GM21786 (cell line): Measurements from ENCODE around the gene RNF223.
"Not testable (repeated sequence)": the region's sequence is repeated elsewhere in the genome, so short reads cannot be mapped to it uniquely, and the experiment has no call there.

Experiments
- ATAC-seq: cut with Tn5 transposase; IDR thresholded peaks from one replicate; pipeline ENCODE4 v1.9.1; 2021; ENCODE audit not compliant: unreplicated experiment

Gene RNF223

DNA sequence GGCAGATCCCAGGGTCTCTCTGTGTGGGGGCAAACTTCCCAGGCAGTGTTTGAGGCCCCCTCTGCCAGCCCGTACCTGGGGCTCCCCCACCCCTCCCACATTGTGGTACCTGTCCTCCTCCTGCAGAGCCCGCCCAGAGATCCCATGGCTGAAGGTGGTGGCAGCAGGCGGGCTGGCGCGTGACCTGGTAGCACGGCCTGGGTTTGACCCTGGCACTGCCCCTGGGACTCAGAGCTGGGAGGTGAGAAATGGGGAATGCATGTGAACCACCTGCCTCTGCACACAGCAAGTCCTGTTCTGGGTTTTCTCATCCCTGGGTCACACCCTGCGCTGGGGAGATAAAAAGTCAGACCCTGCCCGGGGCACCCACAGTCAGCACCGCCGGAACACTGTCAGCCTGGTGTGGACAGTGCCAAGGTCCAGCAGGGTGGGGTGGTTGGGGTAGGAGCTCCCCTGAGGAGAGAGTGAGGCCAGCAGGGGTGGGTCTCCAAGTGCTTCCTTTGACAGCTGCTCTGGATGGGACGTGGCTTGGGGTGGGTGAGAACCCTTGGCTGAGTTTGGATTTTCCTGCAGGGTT is 42.4 kb downstream of the RNF223 start:
- ATAC-seq: no peak

DNA sequence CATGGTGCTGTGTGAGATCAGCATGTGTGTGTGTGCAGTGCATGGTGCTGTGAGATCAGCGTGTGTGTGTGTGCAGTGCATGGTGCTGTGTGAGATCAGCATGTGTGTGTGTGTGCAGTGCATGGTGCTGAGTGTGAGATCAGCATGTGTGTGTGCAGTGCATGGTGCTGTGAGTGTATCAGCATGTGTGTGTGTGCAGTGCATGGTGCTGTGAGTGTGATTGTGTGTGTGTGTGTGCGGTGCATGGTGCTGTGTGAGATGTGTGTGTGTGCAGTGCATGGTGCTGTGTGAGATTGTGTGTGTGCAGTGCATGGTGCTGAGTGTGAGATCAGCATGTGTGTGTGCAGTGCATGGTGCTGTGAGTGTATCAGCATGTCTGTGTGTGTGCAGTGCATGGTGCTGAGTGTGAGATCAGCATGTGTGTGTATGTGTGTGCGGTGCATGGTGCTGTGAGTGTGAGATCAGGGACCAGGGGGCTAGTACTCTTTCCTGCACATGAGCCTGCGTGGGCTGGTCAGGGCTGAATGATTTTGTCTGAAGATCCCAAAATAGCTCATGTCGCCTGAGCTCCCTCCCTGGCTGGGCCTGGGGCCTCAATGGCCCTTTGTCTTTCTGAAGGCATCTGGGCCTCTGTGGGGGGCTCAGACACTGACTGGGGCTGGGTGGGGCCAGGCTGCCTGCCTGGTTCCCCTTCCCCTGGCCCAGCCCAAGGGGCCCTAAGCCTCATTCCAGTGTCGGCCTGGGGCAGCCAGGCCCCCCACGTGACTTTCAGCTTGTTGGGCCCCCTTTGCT is 43.0 kb downstream of the RNF223 start:
- not testable (repeated sequence) for ATAC-seq

DNA sequence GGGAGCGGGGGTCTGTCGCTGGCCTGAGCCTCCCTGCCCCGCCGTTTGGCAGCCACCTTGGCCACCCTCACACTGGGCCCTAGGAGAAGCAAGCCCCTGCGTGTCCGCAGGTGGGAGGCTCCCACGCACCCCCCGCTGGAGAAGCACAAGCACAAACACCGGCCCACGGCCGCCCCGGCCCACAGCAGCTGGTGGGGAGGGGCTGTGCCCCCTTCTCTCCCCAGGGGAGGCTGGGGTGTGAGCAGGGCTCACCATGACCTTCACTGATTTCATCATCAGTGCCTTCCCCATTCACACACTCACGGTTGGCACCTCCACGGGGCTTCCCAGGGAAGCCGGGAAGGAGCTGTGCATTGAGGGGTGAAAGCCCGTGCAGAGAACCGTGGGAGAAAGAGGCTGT is 46.3 kb downstream of the RNF223 start:
- ATAC-seq: no peak

DNA sequence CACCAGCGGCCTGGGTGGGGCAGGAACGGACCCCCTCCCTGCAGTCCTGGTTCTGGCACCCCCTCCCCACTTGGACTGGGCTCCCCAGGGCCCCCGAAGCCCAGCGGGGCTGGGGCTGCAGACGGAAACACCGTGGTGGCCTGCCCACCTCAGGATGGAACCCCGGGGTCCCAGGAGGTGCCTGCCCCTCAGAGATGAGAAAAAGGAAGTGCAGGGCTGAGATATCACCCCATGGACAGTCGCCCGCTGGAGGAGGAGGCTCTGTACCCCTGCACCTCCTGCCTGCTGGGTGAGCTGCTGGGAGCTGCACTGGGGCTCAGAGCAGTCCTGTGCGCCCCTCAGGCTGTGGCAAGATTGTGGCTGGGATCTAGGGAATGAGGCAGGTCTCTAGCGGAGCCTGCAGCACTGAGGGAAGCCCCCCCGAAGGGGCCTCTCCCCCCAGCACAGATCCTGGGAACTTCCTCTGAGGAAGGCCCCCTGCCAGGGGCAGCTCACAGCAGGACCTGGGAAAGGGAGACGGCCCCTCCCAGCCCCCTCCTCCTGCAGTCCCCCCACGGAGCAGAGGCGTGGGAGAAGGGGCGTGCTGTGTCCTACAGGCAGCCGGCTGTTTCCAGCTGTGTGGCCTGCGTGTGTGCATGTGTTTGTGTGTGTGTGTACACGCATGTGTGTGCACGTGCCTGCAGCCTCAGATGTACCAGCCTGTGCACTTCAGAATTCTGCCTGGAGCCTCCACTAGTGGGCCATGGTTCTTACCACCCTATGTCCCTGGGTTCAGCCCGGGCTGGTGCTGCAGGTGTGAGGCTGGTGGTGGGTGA is 47.3 kb downstream of the RNF223 start:
- ATAC-seq: no peak

DNA sequence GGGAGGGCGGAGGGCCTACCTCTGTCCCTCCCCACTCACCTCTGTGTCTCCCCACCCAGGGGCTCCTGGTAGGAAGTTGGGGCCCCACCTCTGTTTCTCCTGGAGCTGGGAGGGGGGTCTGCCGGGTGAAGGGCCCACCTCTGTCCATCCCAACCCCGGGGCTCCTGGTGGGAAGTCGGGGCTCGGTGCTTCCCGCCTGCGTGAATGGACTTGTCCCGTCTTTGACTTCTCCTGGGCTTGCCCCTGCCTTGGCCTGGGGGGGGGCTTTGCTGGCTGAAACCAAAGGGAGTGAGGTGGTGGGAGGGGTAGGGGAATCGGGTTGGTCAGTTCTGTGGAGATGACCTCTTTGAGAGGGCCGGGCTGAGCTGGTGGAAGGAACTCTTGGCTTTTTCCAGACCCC is 48.4 kb downstream of the RNF223 start:
- no peak for ATAC-seq

DNA sequence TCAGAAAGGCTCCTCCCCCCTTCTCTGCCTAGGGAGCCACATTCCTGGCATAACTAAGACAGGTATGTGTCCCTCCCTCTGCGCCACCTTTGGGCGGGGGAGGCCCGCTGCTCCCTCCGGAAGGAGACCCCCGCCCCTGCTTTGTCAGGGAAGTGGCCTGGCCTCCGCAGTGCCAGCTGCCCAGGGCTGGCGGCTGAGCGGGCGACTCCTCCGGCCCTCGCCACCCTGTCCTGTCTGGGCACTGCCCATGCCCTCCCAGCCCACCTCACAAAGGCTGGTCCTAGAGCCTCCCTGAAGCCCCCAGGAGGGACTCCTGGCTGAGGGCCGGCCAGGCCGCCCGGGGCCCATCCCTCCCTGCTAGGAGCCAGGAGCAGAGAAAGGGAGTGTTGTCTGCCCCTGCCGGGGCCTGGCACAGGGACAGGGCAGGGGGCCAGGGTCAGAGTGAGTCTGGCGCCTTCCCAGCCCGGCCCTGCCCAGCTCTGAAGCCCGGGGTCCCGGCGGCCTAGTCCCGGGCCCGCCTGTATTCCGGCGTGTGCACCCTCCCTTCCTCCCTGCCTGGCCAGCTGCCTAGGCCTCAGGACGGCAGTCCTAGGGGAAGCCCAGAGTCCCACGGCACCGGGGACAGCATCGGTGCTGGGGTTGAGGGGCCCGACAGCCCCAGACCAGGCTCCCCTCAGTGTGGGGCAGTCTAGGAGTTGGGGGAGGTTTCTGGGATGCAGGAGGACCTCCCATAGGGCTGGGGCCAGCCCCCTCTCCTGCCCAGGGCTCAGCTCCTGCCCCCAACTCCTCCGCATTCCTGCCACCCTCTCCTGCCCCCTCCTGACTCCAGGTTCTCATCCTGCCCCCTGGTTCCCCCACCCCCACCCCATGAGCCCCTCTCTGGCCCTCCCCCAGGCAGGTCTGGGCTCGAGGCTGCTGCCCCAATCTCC is 49.1 kb downstream of the RNF223 start:
- ATAC-seq: no peak

DNA sequence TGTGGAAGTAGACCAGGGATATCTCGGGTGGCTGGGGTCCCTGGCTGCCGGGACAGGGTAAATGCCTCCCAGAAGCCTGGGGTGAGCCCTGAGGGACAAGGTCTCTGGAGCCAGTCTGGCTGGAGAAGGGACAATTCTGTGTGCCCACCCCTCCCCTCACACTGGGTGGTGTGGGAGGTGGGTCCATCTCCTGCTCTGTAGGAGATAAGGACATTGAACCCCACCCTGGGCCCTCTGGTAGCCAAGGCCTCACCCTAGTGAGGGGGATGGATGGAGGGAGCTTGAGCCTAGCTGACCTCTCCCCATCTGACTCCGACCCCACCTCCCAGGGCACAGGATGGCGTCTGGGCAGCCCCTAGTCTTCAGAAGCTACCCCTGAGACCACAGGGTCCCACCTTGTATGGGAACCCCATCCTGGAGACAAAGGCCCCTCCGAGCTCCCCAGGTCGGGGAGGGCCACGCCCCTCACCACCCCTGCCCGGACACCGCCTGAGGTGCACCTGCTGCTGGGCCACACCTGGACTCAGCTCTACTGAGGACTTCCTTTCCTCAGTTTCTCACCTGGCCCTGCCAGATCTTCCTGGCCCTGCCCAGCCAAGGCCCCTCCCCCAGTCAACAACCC is 49.8 kb downstream of the RNF223 start:
- no peak for ATAC-seq

DNA sequence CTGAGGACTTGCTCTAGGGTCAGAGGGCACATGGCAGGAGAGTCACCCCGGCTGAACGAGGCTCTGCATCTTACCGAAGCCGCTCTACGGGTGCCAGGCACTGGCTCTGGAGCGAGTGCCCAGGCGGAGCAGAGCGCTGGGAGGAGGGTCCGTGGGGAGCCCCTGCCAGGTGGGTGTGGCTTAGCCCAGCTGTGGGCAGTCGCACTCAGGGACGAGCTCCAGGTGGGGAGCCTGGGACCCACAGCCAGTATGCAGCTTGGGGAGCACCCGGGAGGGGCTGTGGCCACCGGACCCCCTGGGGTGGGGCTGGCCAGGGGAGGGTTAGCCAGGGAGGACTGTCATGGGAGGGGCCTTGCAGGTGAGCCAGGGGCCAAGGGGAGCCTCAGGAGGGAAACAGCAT is 50.4 kb downstream of the RNF223 start:
- ATAC-seq: no peak

DNA sequence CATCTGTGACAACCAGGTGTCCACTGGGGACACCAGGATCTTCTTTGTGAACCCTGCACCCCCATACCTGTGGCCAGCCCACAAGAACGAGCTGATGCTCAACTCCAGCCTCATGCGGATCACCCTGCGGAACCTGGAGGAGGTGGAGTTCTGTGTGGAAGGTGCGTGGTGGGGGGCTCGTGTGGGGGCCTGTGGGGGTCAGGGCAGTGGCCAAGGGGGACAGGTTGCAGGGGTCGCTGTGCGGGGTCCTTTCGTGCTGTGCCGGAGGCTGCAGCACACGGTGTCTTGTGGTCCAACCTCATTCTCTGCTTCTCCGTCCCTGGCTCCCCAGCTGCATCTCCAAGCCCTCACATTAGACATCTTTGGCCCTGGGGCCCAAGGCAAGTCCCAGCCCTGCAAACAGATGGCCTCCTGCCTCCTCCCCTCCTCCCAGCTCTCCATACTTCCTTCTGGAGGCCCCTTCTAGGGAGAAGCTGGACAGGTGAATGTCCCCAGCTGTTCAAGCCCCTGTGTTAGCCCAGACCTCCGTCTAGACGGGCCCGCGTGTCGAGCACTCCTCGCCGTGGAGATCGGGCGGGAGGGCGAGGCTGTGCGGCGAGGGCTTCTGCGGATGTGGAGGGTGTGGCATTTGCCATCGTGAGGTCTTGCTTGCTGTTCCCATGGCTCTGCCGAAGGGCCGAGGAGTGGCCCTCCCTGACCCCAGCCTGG is 51.6 kb downstream of the RNF223 start:
- ATAC-seq: no peak

DNA sequence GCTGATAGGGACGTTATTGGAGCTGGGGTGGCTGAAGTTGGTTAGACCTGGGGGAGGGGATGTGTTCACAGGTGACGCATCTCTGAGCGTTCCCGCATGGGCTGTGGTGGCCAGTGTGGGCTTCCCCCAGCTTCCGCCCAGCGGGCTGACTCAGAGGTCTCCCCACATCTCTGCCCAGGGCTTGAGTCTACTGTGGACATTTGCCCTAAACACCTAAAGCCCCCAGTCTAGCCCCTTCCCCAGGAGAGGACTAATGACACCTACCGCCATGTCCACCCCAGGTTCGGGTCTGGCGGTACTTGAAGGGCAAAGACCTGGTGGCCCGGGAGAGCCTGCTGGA is 52.2 kb downstream of the RNF223 start:
- no peak for ATAC-seq

DNA sequence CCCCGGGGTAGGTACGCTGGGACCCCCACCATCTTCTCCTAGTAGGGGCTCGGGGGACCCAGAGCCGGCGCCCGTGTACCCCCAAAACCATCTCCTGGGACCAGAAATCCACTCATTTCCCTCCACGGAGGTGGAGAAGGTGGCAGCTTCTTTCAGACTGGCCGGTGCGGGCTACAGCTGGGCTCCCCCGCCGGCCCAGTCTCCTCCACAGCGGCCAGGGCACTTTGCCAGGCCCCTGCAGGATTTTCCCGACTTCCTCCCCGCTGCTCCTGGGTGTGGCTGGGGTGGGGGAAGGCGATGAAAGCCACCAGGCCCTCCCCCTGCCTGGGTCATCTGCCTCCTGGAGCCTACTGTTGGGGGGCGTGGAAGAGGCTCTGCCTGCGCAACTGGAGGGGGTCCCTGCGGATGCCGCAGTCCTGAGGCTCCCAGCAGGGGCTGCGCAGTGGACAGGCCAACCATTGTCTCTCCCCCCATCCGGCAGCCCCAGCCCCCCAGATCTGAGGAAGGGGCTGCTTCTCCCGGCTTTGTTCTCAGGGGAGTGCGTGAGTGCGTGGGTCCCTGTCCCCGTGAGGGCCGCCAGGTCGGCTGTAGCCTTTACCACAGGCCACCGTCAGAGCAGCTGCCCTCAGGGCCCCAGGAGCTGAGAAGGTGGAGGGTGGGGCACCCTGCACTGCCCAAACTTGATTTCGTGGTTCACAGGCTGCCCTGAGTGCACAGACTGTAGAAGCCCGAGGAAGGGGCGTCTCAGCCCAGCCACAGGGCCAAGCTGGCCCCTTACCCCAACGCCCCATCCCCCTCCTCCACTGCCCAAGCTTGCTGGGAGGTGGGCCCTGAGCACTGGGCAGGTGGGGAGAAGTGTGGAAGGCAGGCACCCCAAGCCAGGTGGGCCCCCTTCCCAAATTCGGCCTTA is 52.8 kb downstream of the RNF223 start:
- no peak for ATAC-seq
